DND-41 (cell line): Measurements from ENCODE around the gene AP2M1.

Experiments
- ATAC-seq: fragments of 200-7000 bp; cut with Tn5 transposase; 3 replicates; pipeline ENCODE4 v1.9.1; 2021; ENCODE audit warnings: low read depth; ENCODE audit not compliant: insufficient read depth
- DNase-seq: peaks from one replicate; pipeline ENCODE4 v3.0.0-alpha.2; 2020
- H2AFZ ChIP-seq: 2 replicates; pipeline ENCODE4 v1.6.0; 2012; ENCODE audit warnings: low read depth, low read length
- H3K27ac ChIP-seq: 2 replicates; pipeline ENCODE4 v1.5.1; 2012; ENCODE audit warnings: low read length, inconsistent platforms
- H3K27me3 ChIP-seq: fragments of 200-600 bp; sonication (generic); 2 replicates; pipeline ENCODE4 v1.6.0; 2012; ENCODE audit warnings: low read length, mild to moderate bottlenecking, inconsistent platforms; ENCODE audit not compliant: insufficient read depth, poor library complexity
- H3K36me3 ChIP-seq: 2 replicates; pipeline ENCODE4 v1.5.1; 2012; ENCODE audit warnings: low read length, inconsistent platforms; ENCODE audit not compliant: insufficient read depth
- H3K4me1 ChIP-seq: 2 replicates; pipeline ENCODE4 v1.5.1; 2012; ENCODE audit warnings: mild to moderate bottlenecking, low read length; ENCODE audit not compliant: insufficient read depth
- H3K4me2 ChIP-seq: 2 replicates; pipeline ENCODE4 v1.6.0; 2012; ENCODE audit warnings: mild to moderate bottlenecking, moderate library complexity, low read length, inconsistent platforms; ENCODE audit not compliant: insufficient read depth
- H3K4me3 ChIP-seq, 2 experiments: fragments of 200-600 bp in 1 of 2; shearing (Covaris generic) in 1 of 2; 2 replicates each; pipeline ENCODE4 v1.5.1; 2012 to 2016; ENCODE audit warnings: inconsistent platforms in 2 of 2, low read length in 2 of 2, mild to moderate bottlenecking in 2 of 2, low read depth in 1 of 2, moderate library complexity in 1 of 2
- H3K79me2 ChIP-seq: 2 replicates; pipeline ENCODE4 v1.6.0; 2012; ENCODE audit warnings: low read length, inconsistent platforms; ENCODE audit not compliant: insufficient read depth
- H3K9ac ChIP-seq: 2 replicates; pipeline ENCODE4 v1.6.0; 2012; ENCODE audit warnings: low read depth, mild to moderate bottlenecking, inconsistent platforms, low read length, moderate library complexity
- H3K9me3 ChIP-seq: 2 replicates; pipeline ENCODE4 v1.5.1; 2012; ENCODE audit warnings: low read length, moderate library complexity, mild to moderate bottlenecking, inconsistent platforms; ENCODE audit not compliant: insufficient read depth, severe bottlenecking
- H4K20me1 ChIP-seq: 2 replicates; pipeline ENCODE4 v1.6.0; 2012; ENCODE audit warnings: low read length; ENCODE audit not compliant: insufficient read depth
- EZH2 ChIP-seq: IDR thresholded peaks from 3 replicates; pipeline ENCODE4 v1.6.1; 2012; ENCODE audit warnings: borderline replicate concordance, low read depth, mild to moderate bottlenecking, moderate library complexity, low read length, inconsistent platforms; ENCODE audit not compliant: severe bottlenecking
- TF ChIP-seq, protein P1 (sequence below): IDR thresholded peaks from 2 replicates; pipeline ENCODE4 v1.5.1; 2012; ENCODE audit warnings: borderline replicate concordance, low read length, moderate library complexity, mild to moderate bottlenecking; ENCODE audit not compliant: poor library complexity, severe bottlenecking; ENCODE audit errors: extremely low read depth

The AP2M1 gene

DNA sequence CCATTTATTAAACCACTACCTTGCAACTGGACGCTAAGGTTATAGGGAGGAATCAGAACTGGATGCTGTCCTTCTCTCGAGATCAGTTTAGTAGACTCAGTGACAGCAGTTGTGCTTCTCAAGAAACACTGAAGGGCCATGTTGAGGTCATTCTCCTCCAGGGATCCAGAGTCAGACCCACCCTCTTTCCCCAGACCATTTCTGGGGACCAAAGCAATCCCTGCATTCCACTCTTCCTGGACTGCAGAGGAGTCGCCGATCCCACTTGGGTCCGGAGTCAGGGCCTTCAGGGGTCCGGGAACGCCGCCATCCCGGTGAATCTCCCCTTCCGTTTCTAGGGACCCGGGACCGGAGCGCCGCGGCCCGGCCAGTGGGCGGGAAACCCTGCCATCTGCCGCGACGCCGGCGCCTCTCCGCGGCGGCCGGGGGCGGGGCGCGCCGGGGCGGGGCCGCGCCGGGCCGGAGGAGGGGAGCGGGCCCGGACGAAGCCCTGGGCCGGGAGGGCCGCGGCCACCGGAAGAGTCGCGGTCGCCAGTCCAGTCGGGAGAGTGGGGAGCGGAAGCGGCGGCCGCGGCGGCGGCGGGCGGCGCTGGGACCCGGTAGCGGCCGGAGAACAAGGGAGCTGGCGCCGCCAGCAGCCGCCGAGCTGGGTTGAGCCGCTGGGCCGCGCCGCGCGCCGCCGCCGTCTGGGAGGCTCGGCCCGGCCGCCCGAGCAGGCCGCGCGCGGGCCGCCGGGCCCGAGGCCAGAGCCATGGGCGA lies 19.6 kb upstream of the AP2M1 start, which contains the start of gene DVL3:
DVL3 (plus strand) TSS at position 493 of the 759 bp plus-strand sequence; CDS start at position 752, 259 bp downstream.
- peaks cover 49% of the 10 kb centered on the region for H3K79me2 ChIP-seq
- ATAC-seq = peak; percentile 59
- DNase-seq = peak; percentile 50

DNA sequence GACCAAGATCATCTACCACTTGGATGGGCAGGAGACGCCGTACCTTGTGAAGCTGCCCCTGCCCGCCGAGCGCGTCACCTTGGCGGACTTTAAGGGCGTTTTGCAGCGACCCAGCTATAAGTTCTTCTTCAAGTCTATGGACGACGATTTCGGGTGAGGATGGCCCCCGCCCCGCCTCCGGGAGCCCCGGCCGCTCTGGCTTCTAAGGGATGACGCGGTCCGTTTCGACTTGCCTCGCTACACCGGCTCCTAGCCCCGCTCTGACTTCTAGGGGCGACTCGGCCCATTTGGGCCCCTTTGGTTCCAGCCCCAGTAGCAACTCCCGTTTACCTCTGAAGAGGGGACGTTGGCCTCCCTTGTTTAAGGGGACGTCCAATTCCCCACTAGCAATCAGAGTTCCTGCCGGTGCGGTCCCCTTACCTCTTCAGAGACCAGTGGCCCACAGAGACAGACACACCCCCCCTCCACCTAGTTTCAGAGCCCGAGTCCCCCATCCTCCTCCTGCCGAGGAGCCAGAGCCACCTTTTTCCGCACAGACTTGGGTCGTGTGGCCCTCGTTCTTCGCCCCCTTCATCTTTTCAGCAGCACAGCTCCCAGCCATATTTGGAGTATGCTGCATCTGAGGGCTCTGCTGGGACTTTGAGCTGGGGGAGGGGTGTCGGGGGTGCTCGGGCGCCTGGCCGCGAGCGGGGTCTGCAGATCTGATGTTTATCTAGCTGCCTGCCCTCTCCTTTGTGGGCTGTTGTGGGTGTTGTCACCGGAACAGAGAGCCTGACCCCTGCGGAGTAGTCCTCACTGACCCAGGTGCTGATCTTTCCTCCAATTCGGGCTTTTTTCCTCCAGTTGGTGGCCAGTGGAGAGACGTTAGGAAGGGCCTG lies 18.8 kb upstream of the AP2M1 start:
- peaks cover 57% of the 10 kb centered on the region for H3K79me2 ChIP-seq
- H3K27ac ChIP-seq = peak overlapping the region; percentile 79
- no peaks in the 10 kb centered on the region for H3K9me3 ChIP-seq
- peaks cover 52% of the 10 kb centered on the region for H3K4me1 ChIP-seq
- ATAC-seq (peak; percentile 67), DNase-seq (peak; percentile 52)
- H3K4me3 ChIP-seq = peak overlapping the region; percentile 74 to 85
- H4K20me1 ChIP-seq = peaks cover 28% of the 10 kb centered on the region
- peak overlapping the region; percentile 88 for H2AFZ ChIP-seq
- peaks cover 12% of the 10 kb centered on the region for H3K36me3 ChIP-seq
- H3K4me2 ChIP-seq = peak overlapping the region; percentile 99
- no peaks in the 10 kb centered on the region for H3K27me3 ChIP-seq
- peak overlapping the region; percentile 74 for H3K9ac ChIP-seq
- TF ChIP-seq, protein P1, sequence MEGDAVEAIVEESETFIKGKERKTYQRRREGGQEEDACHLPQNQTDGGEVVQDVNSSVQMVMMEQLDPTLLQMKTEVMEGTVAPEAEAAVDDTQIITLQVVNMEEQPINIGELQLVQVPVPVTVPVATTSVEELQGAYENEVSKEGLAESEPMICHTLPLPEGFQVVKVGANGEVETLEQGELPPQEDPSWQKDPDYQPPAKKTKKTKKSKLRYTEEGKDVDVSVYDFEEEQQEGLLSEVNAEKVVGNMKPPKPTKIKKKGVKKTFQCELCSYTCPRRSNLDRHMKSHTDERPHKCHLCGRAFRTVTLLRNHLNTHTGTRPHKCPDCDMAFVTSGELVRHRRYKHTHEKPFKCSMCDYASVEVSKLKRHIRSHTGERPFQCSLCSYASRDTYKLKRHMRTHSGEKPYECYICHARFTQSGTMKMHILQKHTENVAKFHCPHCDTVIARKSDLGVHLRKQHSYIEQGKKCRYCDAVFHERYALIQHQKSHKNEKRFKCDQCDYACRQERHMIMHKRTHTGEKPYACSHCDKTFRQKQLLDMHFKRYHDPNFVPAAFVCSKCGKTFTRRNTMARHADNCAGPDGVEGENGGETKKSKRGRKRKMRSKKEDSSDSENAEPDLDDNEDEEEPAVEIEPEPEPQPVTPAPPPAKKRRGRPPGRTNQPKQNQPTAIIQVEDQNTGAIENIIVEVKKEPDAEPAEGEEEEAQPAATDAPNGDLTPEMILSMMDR = no peak
- no peak for TF ChIP-seq EZH2

More for the DNA sequence above, 19.6 kb upstream of the AP2M1 start, which contains the start of gene DVL3:
- peak within 1 kb of the TSS; percentile 74 to 85 for H3K4me3 ChIP-seq
- H3K9ac ChIP-seq = peak within 1 kb of the TSS; percentile 74
- H3K4me2 ChIP-seq = peak within 1 kb of the TSS; percentile 99
- TF ChIP-seq EZH2 = no peak
- TF ChIP-seq, protein P1 = no peak
- H3K27ac ChIP-seq = peak within 1 kb of the TSS; percentile 79
- peaks cover 46% of the 10 kb centered on the region for H3K4me1 ChIP-seq
- no peaks in the 10 kb centered on the region for H3K9me3 ChIP-seq
- peaks cover 19% of the 10 kb centered on the region for H4K20me1 ChIP-seq
- peak within 1 kb of the TSS; percentile 99 for H2AFZ ChIP-seq
- no peaks in the 10 kb centered on the region for H3K27me3 ChIP-seq
- peaks cover 7% of the 10 kb centered on the region for H3K36me3 ChIP-seq

DNA sequence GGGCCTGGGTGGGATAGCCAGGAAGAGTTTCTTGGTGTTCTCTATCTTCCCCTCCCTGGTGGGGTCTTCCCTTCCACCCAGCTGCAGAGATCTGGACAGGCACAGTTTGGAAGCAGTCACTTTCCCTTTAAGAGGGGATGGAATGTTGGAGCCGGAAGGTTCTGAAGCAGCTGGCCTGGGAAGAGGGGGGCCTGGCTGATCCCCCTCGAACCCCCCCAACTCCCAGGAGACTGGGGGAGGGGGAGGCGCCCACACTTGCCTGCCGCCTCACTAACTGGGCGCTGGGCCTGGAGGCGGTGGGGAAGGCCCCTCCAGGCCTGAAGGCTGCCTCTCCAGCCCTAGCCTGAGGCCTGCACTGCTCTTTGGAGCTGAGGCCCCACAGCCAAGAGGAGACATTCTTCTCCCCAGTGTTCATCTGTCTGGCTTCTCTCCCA lies 18.1 kb upstream of the AP2M1 start:
- peaks cover 52% of the 10 kb centered on the region for H3K4me1 ChIP-seq
- H3K27me3 ChIP-seq = no peaks in the 10 kb centered on the region
- H3K27ac ChIP-seq = peak overlapping the region; percentile 79
- H3K36me3 ChIP-seq = peaks cover 13% of the 10 kb centered on the region
- H3K79me2 ChIP-seq = peaks cover 63% of the 10 kb centered on the region
- peak overlapping the region; percentile 74 to 85 for H3K4me3 ChIP-seq
- H3K4me2 ChIP-seq = peak overlapping the region; percentile 99
- no peaks in the 10 kb centered on the region for H3K9me3 ChIP-seq
- ATAC-seq (peak; percentile 44), DNase-seq (peak; percentile 46)
- TF ChIP-seq EZH2 = no peak
- TF ChIP-seq, protein P1 = no peak
- H3K9ac ChIP-seq = peak overlapping the region; percentile 74
- peaks cover 28% of the 10 kb centered on the region for H4K20me1 ChIP-seq
- peak overlapping the region; percentile 88 for H2AFZ ChIP-seq
